HG03060 (cell line): ENCODE results near the gene DNER.

Experiments used
- ATAC-seq: cut with Tn5 transposase; IDR thresholded peaks from one replicate; pipeline ENCODE4 v1.9.1; 2021; ENCODE audit warnings: low read depth, moderate number of reproducible peaks; ENCODE audit not compliant: unreplicated experiment

Gene DNER

DNA sequence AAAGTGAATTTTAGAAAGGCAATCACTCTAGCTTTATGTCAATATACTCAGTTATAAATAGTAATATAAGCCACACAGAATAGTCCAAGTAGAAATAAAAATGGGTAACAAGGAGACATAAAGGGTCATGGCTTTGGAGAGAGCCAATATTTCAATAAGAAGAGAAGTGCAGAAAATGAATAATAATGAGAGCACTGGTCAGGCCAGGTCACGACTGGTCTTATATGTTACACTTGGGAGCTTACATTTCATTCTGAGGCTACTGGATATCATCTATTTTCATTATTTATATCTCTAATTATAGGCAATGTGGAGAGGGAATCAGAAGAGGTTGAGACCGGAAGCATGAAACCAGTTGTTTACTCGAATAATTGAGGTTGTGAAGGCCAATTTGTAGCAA, 262.5 kb downstream of the DNER start:
- no peak for ATAC-seq

DNA sequence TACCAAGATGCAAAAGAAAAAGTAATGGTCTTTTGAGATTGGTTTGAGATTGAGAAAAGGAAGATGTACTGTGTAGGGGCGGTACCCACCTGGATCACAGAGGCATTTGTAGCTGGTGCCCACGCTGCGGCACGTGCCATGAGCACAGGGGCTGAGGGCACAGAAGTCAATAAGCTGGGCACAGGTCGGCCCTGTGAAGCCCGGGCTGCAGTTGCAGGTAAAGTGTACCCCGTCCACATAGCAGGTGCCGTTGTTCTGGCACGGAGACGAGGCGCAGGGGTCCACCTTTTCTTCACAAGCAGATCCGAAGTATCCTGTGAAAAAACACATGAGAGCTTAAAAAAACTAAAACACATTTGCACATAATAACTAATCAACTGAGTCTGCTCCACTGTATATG, 267.1 kb downstream of the DNER start:
- ATAC-seq: no peak

DNA sequence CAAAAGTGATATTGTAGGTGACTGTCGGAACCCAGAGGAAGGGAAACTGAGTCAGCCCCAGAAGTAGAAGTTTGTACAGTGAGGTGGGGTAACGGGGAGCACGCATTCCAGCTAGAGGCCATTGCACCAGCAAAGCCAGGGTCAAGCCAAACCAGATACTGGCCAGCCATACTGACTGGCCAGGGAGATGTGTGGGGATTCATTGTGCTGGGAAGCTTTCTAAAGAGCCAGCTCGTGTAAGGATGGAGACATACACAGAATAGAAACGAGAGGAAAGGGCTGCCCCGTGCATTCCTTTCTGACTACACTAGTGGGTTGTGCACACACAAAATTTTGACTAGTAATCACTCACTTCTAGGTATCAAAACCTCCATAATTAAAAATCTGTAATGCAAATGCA, 268.0 kb downstream of the DNER start:
- ATAC-seq: no peak

- no peak for ATAC-seq
These were observed 268.7 kb downstream of the DNER start for GRCh38 chr2:229445501-229446211.

DNA sequence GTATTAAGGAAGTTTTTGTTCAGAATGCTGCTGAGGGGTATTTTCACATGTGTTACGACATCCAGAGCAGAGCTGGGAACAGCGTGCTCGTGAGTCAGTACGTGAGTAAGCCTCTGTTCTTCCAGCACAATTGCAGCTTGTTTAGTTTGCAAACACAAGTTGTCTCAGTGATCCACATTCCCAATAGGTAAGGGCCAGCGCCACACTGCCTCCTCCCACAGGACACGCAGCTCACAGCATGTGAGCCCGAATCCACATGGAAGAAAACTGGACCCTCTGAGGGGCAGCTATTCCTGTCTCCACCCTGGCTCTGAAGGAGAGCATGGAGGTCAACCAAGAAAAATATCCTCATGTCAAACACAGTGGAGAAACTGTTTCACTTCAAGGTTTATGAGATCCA, 269.3 kb downstream of the DNER start:
- no peak for ATAC-seq

DNA sequence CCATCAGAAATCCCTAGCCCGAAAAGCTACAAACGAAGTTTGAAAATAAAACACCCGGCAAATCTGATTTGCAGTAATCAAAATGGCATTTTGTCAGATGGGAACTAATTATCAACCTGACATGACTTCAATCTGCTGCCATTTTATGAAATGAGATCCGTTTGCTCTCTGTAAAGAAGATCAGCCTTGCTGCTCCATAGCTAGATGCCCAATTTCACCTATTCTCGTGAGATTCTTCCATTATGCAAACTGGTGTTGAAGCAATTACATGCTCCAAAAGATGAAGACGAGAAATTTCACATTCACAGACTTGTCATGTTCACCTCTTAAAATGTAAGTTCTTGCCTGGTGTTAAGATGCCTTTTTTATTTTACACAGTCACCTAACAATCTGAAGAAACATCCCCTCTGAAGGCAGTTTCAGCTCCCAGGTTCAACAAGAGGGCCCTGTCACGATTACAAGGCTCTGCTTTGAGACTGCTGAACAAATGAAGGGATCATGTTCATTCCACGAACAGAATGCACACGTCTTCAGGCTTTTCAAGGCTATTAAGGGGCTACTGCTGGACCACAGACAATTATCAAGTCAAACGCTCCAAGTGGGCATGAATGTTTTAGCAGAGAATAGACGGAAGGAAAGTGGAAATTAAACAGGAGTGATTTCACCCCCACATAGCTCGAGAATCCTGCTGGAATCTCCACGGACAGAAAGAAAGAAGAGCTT, 270.6 kb downstream of the DNER start:
- no peak for ATAC-seq

GRCh38 chr2:229443141-229443540, 271.2 kb downstream of the DNER start:
- no peak for ATAC-seq

- ATAC-seq: no peak
These were observed 275.8 kb downstream of the DNER start for GRCh38 chr2:229438430-229439159.

DNA sequence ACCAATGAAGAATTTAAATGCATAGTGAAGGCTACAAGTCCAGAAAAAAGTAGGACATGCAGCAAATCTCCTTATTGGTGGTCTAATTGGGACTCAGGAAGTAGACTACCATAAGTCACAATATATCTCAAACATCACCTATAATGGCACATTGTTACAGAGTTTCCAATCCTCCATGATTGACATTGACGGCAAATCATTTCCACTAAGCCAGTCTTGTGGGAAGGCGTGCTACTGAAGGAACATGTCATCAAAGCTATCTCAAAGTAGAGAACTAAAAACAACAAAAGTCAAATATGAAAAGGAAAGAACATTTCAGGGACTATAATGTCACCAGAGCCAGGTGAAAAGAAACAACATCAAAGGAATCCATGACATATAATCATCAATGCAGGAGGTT, 276.9 kb downstream of the DNER start:
- ATAC-seq: no peak

DNA sequence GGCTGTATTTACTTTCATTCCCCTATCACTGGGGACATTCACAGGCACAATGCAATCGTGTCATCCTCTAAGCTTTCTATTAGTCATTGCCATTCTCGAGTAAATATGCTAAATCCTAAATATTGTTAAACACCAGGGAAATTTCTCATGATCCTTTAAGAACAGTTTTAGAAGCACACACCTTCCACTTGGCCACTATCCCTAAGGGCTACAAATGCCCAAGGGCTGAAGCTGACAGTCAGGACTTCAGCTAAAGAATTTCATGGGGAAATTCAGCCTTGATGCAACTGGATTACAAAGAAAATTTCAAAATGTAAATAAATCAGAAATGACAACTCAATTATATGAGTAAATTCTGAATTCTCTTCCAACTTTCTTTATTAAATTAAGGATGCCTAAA, 280.2 kb downstream of the DNER start:
- no peak for ATAC-seq

DNA sequence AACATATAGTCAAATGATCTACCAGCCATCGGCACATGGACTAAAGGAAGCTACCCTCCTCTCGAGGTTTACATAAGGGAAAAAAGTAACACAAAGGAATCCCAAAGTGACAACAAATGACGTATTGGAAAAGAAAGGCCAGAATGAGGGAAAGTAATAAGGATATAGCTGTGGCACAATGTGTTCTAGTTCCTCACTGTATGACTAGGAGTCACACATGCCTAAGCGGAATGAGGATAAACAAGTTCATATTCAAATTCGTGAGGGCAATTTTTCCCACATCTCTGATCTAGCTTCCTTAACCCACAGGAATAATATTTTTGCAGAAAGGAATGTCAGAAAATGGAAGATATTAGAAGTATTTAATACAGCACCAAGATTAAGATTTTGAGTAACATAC, 281.0 kb downstream of the DNER start:
- no peak for ATAC-seq

- no peak for ATAC-seq
These were observed 282.9 kb downstream of the DNER start for GRCh38 chr2:229431327-229431954.

DNA sequence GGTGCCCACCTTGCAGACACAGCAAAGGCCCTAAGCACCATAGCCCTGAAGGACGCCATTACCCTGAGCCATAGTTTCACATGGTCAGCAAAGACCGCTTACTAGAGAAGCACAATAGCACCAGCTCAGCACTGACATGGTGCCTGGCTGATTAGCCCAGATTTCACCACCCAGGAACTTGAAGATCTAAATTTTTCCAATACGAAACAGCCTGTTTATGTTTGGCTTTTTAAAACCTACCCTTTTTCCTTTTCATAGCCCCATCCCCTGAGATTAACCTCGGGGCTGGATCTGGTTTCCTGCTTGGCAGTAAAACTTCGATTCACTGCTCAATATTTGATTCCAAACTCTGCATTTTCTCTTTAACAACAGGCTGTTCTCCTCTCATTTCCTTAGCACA, 284.8 kb downstream of the DNER start:
- ATAC-seq: no peak

- no peak for ATAC-seq
These were observed 287.9 kb downstream of the DNER start for GRCh38 chr2:229426464-229426863.

- ATAC-seq: no peak
These were observed 288.8 kb downstream of the DNER start for GRCh38 chr2:229425598-229425997.

GRCh38 chr2:229422063-229422462, 292.3 kb downstream of the DNER start:
- no peak for ATAC-seq

DNA sequence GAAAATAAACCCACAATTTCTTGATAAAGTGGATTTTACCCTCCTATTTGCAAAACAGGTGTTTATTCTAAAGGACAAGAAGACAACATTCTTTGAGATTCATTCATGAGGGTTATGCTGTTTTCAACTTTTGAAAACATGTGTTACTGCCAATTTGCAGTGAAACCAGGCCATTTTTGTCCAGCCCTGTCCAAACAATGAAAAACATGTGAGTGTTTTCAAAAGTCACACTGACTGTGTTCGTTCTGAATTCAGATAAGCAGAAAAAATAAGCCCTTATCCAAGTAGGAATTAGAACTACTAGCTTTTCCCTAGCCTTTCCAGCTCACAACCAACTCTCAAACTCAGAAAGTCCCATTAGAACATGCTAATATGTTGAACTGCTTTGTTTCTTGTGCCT, 295.2 kb downstream of the DNER start:
- no peak for ATAC-seq

- no peak for ATAC-seq
These were observed 296.4 kb downstream of the DNER start for GRCh38 chr2:229417916-229418315.

GRCh38 chr2:229417176-229417575, 297.2 kb downstream of the DNER start:
- ATAC-seq: no peak

DNA sequence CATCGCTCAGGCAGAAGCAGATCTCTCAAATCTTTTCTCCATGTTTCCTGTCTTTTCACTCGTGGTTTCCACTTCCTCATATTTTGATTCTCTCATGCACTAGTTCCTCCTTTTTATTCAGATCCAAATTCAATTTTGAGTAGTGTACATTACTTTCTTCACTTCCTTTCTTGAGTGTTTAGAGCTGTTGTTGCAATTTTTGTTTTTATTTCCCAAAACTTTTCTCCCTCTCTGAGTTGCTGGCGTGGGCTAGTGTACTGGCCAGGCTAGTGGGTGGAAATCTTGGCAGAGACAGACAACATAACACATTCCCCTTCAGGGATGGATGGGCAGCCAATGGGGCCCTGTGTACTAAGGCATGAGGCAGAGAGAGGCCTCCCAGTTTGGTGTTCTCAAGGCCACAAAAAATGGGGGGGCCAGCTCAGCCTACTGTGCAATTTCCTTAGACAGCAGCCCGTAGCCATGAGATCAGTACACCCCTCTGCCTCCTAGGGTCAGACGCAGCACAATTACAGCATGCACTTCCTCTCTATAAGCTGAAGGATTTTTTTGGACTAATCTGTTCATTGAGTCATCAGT, 298.1 kb downstream of the DNER start:
- no peak for ATAC-seq

DNA sequence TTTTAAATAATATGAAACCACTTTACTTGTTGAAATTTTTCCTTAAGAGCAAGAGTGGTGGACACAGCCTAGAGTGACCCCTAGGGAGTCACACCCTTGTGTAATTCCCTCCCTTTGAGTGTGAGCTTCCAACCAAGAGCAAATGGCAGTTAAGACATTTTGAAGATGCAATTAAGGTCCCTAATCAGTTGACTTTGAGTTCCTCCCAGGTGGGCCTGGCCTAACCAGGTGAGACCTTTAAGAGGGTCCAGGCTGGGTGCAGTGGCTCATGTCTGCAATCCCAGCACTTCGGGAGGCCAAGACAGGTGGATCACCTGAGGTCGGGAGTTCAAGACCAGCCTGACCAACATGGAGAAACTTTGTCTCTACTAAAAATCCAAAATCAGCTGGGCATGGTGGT, 299.7 kb downstream of the DNER start:
- no peak for ATAC-seq
